HEK293 (cell line): ENCODE measurements around the gene DPYSL4.

Experiments used
- EGR2 ChIP-seq: fragments of 450-650 bp; formaldehyde crosslinking; IDR thresholded peaks from 2 replicates; pipeline ENCODE4 v1.5.1; 2016; ENCODE audit warnings: low read depth, missing biosample characterization, missing genetic modification characterization
- GLIS2 ChIP-seq: fragments of 450-650 bp; formaldehyde crosslinking; IDR thresholded peaks from 2 replicates; pipeline ENCODE4 v1.5.1; 2016; ENCODE audit warnings: missing biosample characterization, missing genetic modification characterization
- MEIS1 ChIP-seq: sonication (generic); formaldehyde crosslinking; IDR thresholded peaks from 2 replicates; pipeline ENCODE4 v1.8.1; 2022; ENCODE audit warnings: missing genetic modification reagents, mild to moderate bottlenecking, borderline replicate concordance
- ZFHX2 ChIP-seq: fragments of 450-650 bp; formaldehyde crosslinking; conservative IDR thresholded peaks from 2 replicates; pipeline ENCODE4 v1.5.1; 2016; ENCODE audit warnings: missing biosample characterization, missing genetic modification characterization
- ZNF133 ChIP-seq: fragments of 450-650 bp; formaldehyde crosslinking; IDR thresholded peaks from 2 replicates; pipeline ENCODE4 v1.5.1; 2016; ENCODE audit warnings: missing biosample characterization, missing genetic modification characterization
- ZNF155 ChIP-seq: fragments of 450-650 bp; formaldehyde crosslinking; IDR thresholded peaks from 2 replicates; pipeline ENCODE4 v1.5.1; 2016; ENCODE audit warnings: missing biosample characterization, missing genetic modification characterization
- ZNF174 ChIP-seq: fragments of 450-650 bp; formaldehyde crosslinking; IDR thresholded peaks from 2 replicates; pipeline ENCODE4 v1.5.0; 2017; ENCODE audit warnings: missing biosample characterization, mild to moderate bottlenecking, missing genetic modification characterization
- ZNF175 ChIP-seq: fragments of 450-650 bp; formaldehyde crosslinking; IDR thresholded peaks from 2 replicates; pipeline ENCODE4 v1.5.1; 2016; ENCODE audit warnings: missing biosample characterization, missing genetic modification characterization
- ZNF214 ChIP-seq: fragments of 450-650 bp; formaldehyde crosslinking; IDR thresholded peaks from 2 replicates; pipeline ENCODE4 v1.5.1; 2017; ENCODE audit warnings: missing biosample characterization, mild to moderate bottlenecking, missing genetic modification characterization, borderline replicate concordance
- ZNF239 ChIP-seq: fragments of 450-650 bp; formaldehyde crosslinking; IDR thresholded peaks from 2 replicates; pipeline ENCODE4 v1.5.1; 2016; ENCODE audit warnings: missing biosample characterization, missing genetic modification characterization
- ZNF311 ChIP-seq: fragments of 450-650 bp; formaldehyde crosslinking; IDR thresholded peaks from 2 replicates; pipeline ENCODE4 v1.5.1; 2017; ENCODE audit warnings: missing biosample characterization, missing genetic modification characterization, borderline replicate concordance
- ZNF354C ChIP-seq: fragments of 450-650 bp; formaldehyde crosslinking; IDR thresholded peaks from 2 replicates; pipeline ENCODE4 v1.5.1; 2016; ENCODE audit warnings: missing biosample characterization, missing genetic modification characterization, low read depth, borderline replicate concordance
- ZNF366 ChIP-seq: fragments of 450-650 bp; formaldehyde crosslinking; conservative IDR thresholded peaks from 2 replicates; pipeline ENCODE4 v1.5.1; 2016; ENCODE audit warnings: missing biosample characterization, missing genetic modification characterization
- ZNF510 ChIP-seq: fragments of 450-650 bp; formaldehyde crosslinking; IDR thresholded peaks from 2 replicates; pipeline ENCODE4 v1.5.1; 2018; ENCODE audit warnings: mild to moderate bottlenecking, missing genetic modification characterization, missing biosample characterization; ENCODE audit not compliant: insufficient replicate concordance
- ZNF585B ChIP-seq: fragments of 450-650 bp; formaldehyde crosslinking; IDR thresholded peaks from 2 replicates; pipeline ENCODE4 v1.5.1; 2016; ENCODE audit warnings: missing biosample characterization, missing genetic modification characterization
- ZNF623 ChIP-seq: fragments of 450-650 bp; formaldehyde crosslinking; IDR thresholded peaks from 2 replicates; pipeline ENCODE4 v1.5.1; 2016; ENCODE audit warnings: missing biosample characterization, missing genetic modification characterization
- ZNF624 ChIP-seq: fragments of 450-650 bp; formaldehyde crosslinking; IDR thresholded peaks from 2 replicates; pipeline ENCODE4 v1.5.1; 2017; ENCODE audit warnings: missing biosample characterization, missing genetic modification characterization
- ZNF654 ChIP-seq: fragments of 450-650 bp; formaldehyde crosslinking; IDR thresholded peaks from 2 replicates; pipeline ENCODE4 v1.5.1; 2016; ENCODE audit warnings: low read depth, missing biosample characterization, missing genetic modification characterization
- ZNF677 ChIP-seq: fragments of 450-650 bp; IDR thresholded peaks from 2 replicates; pipeline ENCODE4 v1.5.0; 2018; ENCODE audit warnings: missing biosample characterization, mild to moderate bottlenecking, missing genetic modification characterization, moderate library complexity
- ZNF701 ChIP-seq: fragments of 450-650 bp; formaldehyde crosslinking; IDR thresholded peaks from 2 replicates; pipeline ENCODE4 v1.5.1; 2016; ENCODE audit warnings: missing biosample characterization, missing genetic modification characterization
- ZNF776 ChIP-seq: fragments of 450-650 bp; formaldehyde crosslinking; IDR thresholded peaks from 2 replicates; pipeline ENCODE4 v1.5.0; 2017; ENCODE audit warnings: missing biosample characterization, missing genetic modification characterization, borderline replicate concordance
- ZSCAN23 ChIP-seq: fragments of 450-650 bp; formaldehyde crosslinking; IDR thresholded peaks from 2 replicates; pipeline ENCODE4 v1.5.1; 2016; ENCODE audit warnings: missing biosample characterization, missing genetic modification characterization
- TF ChIP-seq, protein P1 (sequence below): fragments of 450-650 bp; formaldehyde crosslinking; IDR thresholded peaks from 2 replicates; pipeline ENCODE4 v1.5.1; 2016; ENCODE audit warnings: missing biosample characterization, missing genetic modification characterization, borderline replicate concordance
- TF ChIP-seq, protein P2 (sequence below): fragments of 450-650 bp; formaldehyde crosslinking; IDR thresholded peaks from 2 replicates; pipeline ENCODE4 v1.5.1; 2016; ENCODE audit warnings: missing biosample characterization, missing genetic modification characterization
- TF ChIP-seq, protein P3 (sequence below): fragments of 450-650 bp; formaldehyde crosslinking; IDR thresholded peaks from 2 replicates; pipeline ENCODE4 v1.5.1; 2017; ENCODE audit warnings: missing biosample characterization, missing genetic modification characterization

Gene DPYSL4

DNA sequence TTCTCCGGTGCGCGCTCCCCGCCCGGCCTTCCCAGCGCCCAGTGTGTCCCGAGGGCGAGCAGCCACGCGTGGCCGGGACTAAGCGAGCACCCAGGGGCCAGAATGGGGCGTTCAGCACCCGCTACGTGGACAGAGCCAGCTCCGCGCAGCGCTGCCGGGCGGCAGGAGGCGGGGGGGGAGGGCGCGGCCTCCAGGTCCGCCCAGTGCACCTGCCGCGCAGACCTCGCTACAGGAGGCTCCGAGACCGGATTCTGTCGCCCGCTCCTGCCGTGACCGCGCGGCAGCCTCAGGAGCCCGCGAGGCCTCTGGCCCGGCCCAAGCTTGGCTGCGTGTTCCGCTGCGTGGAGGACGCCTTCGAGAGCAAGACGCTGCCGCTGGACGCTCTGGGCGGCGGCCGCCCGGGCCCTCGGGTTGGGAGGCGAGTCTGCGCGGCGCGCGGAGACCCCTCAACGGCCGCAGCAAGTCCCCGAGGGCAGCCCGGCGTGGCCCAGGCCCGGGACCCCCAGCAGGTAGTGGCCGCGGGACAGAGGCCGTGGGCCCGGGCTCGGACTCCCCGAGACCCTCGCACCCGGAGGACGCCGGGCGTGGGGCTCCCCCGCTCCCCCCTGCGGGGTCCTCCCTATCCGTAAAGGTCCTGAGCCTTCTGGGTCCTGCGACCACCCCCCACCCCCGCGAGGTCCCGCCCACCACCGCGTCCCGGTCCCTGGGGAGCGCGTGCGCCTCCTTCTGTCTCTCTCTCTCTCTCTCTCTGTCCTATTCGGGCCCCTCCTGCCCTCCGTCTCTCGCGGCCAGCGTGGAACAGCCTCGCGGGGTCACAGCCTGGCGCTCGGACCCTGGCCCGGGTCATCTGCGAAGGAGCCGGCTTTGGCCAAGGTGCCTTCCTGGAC lies 904 bp upstream of the DPYSL4 start (continued):
- TF ChIP-seq, protein P1, sequence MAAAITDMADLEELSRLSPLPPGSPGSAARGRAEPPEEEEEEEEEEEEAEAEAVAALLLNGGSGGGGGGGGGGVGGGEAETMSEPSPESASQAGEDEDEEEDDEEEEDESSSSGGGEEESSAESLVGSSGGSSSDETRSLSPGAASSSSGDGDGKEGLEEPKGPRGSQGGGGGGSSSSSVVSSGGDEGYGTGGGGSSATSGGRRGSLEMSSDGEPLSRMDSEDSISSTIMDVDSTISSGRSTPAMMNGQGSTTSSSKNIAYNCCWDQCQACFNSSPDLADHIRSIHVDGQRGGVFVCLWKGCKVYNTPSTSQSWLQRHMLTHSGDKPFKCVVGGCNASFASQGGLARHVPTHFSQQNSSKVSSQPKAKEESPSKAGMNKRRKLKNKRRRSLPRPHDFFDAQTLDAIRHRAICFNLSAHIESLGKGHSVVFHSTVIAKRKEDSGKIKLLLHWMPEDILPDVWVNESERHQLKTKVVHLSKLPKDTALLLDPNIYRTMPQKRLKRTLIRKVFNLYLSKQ: no peak
- no peak for TF ChIP-seq ZNF354C
- TF ChIP-seq, protein P2, sequence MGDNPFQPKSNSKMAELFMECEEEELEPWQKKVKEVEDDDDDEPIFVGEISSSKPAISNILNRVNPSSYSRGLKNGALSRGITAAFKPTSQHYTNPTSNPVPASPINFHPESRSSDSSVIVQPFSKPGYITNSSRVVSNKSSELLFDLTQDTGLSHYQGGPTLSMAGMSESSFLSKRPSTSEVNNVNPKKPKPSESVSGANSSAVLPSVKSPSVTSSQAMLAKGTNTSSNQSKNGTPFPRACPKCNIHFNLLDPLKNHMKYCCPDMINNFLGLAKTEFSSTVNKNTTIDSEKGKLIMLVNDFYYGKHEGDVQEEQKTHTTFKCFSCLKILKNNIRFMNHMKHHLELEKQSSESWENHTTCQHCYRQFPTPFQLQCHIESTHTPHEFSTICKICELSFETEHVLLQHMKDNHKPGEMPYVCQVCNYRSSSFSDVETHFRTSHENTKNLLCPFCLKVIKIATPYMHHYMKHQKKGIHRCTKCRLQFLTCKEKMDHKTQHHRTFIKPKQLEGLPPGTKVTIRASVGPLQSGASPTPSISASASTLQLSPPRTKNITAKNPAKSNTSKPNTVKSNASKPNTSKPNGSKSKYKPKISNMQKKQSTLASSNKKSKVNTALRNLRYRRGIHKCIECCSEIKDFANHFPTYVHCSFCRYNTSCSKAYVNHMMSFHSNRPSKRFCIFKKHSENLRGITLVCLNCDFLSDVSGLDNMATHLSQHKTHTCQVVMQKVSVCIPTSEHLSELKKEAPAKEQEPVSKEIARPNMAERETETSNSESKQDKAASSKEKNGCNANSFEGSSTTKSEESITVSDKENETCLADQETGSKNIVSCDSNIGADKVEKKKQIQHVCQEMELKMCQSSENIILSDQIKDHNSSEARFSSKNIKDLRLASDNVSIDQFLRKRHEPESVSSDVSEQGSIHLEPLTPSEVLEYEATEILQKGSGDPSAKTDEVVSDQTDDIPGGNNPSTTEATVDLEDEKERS (tag by site-specific recombination): no peak
- TF ChIP-seq ZFHX2 (tag by site-specific recombination): 0 out of 2 replicates have a peak, but pooled peaks have one; percentile 17
- TF ChIP-seq ZNF239: no peak
- TF ChIP-seq ZNF510 (tag by site-specific recombination): no peak
- TF ChIP-seq ZNF174 (tag by site-specific recombination): no peak
- TF ChIP-seq GLIS2 (tag by site-specific recombination): peak; percentile 53
- TF ChIP-seq ZNF701: no peak
- TF ChIP-seq ZNF624 (tag by site-specific recombination): no peak
- TF ChIP-seq MEIS1 (CRISPR knock-in tag): no peak
- TF ChIP-seq ZNF311 (tag by site-specific recombination): no peak
- no peak for TF ChIP-seq ZNF133 (tag by site-specific recombination)
- TF ChIP-seq ZNF677 (tag by site-specific recombination): no peak
- peak; percentile 10 for TF ChIP-seq EGR2 (tag by site-specific recombination)
- no peak for TF ChIP-seq ZSCAN23
- no peak for TF ChIP-seq ZNF175 (tag by site-specific recombination)
- TF ChIP-seq ZNF366 (tag by site-specific recombination): no peak
- TF ChIP-seq ZNF585B (tag by site-specific recombination): no peak
- no peak for TF ChIP-seq ZNF623 (tag by site-specific recombination)
- no peak for TF ChIP-seq ZNF776
- TF ChIP-seq, protein P3, sequence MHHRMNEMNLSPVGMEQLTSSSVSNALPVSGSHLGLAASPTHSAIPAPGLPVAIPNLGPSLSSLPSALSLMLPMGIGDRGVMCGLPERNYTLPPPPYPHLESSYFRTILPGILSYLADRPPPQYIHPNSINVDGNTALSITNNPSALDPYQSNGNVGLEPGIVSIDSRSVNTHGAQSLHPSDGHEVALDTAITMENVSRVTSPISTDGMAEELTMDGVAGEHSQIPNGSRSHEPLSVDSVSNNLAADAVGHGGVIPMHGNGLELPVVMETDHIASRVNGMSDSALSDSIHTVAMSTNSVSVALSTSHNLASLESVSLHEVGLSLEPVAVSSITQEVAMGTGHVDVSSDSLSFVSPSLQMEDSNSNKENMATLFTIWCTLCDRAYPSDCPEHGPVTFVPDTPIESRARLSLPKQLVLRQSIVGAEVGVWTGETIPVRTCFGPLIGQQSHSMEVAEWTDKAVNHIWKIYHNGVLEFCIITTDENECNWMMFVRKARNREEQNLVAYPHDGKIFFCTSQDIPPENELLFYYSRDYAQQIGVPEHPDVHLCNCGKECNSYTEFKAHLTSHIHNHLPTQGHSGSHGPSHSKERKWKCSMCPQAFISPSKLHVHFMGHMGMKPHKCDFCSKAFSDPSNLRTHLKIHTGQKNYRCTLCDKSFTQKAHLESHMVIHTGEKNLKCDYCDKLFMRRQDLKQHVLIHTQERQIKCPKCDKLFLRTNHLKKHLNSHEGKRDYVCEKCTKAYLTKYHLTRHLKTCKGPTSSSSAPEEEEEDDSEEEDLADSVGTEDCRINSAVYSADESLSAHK (tag by site-specific recombination): 0 out of 2 replicates have a peak, but pooled peaks have one; percentile 43
- no peak for TF ChIP-seq ZNF214 (tag by site-specific recombination)
- no peak for TF ChIP-seq ZNF155 (tag by site-specific recombination)
- TF ChIP-seq ZNF654: no peak
